OCI-LY1 (cell line): ENCODE measurements around the gene FNDC5.

Source experiments
- CTCF ChIP-seq: fragments of 200-600 bp; sonication (generic), shearing (Covaris generic); IDR thresholded peaks from 2 replicates; pipeline ENCODE4 v1.5.1; 2017; ENCODE audit warnings: mild to moderate bottlenecking, antibody characterized with exemption, low read length, moderate library complexity, mixed read lengths
- EZH2 ChIP-seq: fragments of 200-600 bp; sonication (generic), shearing (Covaris generic); IDR thresholded peaks from 2 replicates; pipeline ENCODE4 v1.8.0; 2017; ENCODE audit warnings: borderline replicate concordance, mixed run types, mild to moderate bottlenecking, antibody characterized with exemption, low read length, moderate library complexity, mixed read lengths

GRCh38 chr1:32901823-32902534 is 31.3 kb upstream of the FNDC5 start:
- TF ChIP-seq EZH2 (no peak), CTCF (no peak)
